ENCODE results near the gene ITPRID1.

Gene ITPRID1

DNA sequence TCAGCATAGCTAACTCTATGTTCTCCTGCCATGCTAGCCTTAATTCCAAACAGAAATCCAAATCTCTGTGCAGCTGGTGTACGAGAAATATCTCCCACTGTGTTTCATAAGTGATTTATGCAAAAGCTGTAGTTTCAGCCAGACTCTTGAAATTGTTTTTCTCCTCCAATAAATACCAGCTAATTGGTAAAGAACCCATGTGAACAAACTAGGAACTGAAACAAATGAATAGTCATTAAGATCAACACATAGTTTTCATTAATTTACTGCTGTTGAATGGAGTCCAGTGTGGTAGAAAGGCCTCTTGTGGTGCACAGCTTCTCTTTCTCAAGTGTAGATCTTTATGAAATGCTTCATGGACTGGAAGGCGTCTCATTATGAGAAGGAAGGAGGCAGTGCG lies 191.5 kb downstream of the ITPRID1 start:
- DNase-seq, result no peak

DNA sequence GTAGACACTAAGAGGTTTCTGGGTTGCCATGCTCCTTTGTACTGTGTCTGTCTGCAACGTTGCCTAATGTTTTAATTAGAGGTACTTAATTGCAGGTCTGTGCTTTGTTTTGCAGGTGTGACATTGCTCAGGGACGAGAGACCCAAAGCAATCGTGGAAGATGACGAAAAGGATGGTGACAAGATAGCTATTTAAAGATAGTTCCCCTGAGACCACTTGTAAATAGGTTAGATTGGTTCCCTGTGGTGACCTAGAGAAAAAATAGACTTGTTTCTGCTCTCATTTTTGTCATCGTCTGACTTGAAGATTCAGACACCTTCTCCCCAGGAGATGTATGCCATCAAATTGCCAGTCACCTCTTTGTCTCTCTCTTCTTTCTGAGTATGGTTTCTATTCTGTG lies 193.2 kb downstream of the ITPRID1 start:
- DNase-seq, result no peak
